Suprapubic skin (tissue), 4 donors: ENCODE measurements around the gene MED12L. TPM values are rescaled to one million over a fixed set of nuclear protein-coding genes. Genes with fewer than 3 reads are reported as not detected.

Experiments used
- DNase-seq, 2 donors: peaks; one replicate each; pipeline ENCODE4 v3.0.0-alpha.2; 2019; ENCODE audit warnings: low spot score in 2 of 2
- H3K27ac ChIP-seq: fragments of 200-600 bp; sonication (generic); one replicate; pipeline ENCODE4 v1.5.1; 2019
- H3K27me3 ChIP-seq: fragments of 200-600 bp; sonication (generic); one replicate; pipeline ENCODE4 v1.5.1; 2019
- H3K36me3 ChIP-seq: fragments of 200-600 bp; sonication (generic); one replicate; pipeline ENCODE4 v1.5.1; 2019
- H3K4me1 ChIP-seq: fragments of 200-600 bp; sonication (generic); one replicate; pipeline ENCODE4 v1.5.1; 2019
- H3K4me3 ChIP-seq: fragments of 200-600 bp; sonication (generic); one replicate; pipeline ENCODE4 v1.5.1; 2019; ENCODE audit warnings: mild to moderate bottlenecking
- H3K9me3 ChIP-seq: fragments of 200-600 bp; sonication (generic); one replicate; pipeline ENCODE4 v1.5.1; 2019
- EP300 ChIP-seq: sonication (generic); formaldehyde crosslinking; IDR thresholded peaks from one replicate; pipeline ENCODE4 v1.6.1; 2017; ENCODE audit warnings: antibody characterized with exemption
- POLR2A ChIP-seq, 2 donors: fragments of 450-650 bp; IDR thresholded peaks; one replicate each; pipeline ENCODE4 v1.6.1; 2017; ENCODE audit warnings: antibody characterized with exemption in 2 of 2, mild to moderate bottlenecking in 2 of 2, moderate library complexity in 2 of 2
- POLR2AphosphoS5 ChIP-seq, 3 donors: sonication (generic); formaldehyde crosslinking; IDR thresholded peaks; one replicate each; pipeline ENCODE4 v1.6.1; 2017; ENCODE audit warnings: antibody characterized with exemption in 3 of 3
- WGBS: methylation state at CpG from one replicate; pipeline ENCODE4 v1.1.5; 2018; 5-methylcytosine and 5-hydroxymethylcytosine counted together
- total RNA-seq, 4 donors: library from RNA; depleted of rRNA; stranded (reverse); fragments of >200 nt; gene quantifications; one replicate each; pipeline ENCODE4 v1.1.0, GENCODE V29; 2016
- TF ChIP-seq, protein P1 (sequence below), 2 donors: fragments of 200-600 bp in 1 of 2; fragments of 450-650 bp in 1 of 2; sonication (generic) in 1 of 2; IDR thresholded peaks; one replicate each; pipeline ENCODE4 v1.5.1; 2016 to 2019; ENCODE audit warnings: antibody characterized with exemption in 2 of 2, mild to moderate bottlenecking in 1 of 2, moderate library complexity in 1 of 2

MED12L gene
- total RNA-seq, 4 donors from 2014 or later: 0.08 to 0.80 (median 0.22) TPM

DNA sequence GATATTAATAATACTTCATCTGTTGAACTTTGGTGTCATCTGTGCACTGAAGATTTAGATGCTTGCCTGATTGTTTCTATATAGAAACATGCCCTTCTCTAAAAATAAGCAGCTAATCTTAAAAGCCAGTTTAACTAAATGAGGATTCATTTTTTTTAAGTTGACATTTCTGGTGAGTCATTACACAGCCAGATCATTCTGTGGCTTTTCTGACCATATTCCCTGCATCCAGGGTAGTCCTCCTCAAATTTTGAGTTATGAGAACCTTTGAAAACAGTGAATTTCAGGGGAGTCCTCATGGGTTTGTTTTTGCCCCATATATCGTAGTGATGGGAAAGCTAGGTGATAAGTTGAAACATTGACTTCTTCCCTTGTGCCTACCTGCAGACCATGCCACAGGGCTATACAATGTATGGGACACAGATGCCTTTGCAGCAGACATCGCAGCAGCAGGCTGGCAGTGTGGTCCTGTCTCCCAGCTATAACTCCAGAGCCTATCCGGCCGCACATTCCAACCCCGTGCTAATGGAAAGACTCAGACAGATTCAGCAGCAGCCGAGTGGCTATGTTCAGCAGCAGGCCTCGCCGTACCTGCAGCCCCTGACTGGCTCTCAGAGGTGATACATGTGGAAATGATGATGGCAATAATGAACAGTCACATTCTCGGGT, 325.6 kb downstream of the MED12L start:
- 87% methylated on average over 6 of the region's 9 CpGs for WGBS
- H3K9me3 ChIP-seq: no peaks in the 10 kb centered on the region
- DNase-seq: no peak
- no peak overlapping the region for H3K4me3 ChIP-seq
- H3K27me3 ChIP-seq: no peaks in the 10 kb centered on the region
- no peak for TF ChIP-seq POLR2AphosphoS5 (IDR thresholded peaks at IDR 0.05)
- TF ChIP-seq POLR2A (IDR thresholded peaks at IDR 0.05): no peak
- TF ChIP-seq, protein P1, sequence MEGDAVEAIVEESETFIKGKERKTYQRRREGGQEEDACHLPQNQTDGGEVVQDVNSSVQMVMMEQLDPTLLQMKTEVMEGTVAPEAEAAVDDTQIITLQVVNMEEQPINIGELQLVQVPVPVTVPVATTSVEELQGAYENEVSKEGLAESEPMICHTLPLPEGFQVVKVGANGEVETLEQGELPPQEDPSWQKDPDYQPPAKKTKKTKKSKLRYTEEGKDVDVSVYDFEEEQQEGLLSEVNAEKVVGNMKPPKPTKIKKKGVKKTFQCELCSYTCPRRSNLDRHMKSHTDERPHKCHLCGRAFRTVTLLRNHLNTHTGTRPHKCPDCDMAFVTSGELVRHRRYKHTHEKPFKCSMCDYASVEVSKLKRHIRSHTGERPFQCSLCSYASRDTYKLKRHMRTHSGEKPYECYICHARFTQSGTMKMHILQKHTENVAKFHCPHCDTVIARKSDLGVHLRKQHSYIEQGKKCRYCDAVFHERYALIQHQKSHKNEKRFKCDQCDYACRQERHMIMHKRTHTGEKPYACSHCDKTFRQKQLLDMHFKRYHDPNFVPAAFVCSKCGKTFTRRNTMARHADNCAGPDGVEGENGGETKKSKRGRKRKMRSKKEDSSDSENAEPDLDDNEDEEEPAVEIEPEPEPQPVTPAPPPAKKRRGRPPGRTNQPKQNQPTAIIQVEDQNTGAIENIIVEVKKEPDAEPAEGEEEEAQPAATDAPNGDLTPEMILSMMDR (IDR thresholded peaks at IDR 0.05): no peak
- TF ChIP-seq EP300: no peak
- H3K36me3 ChIP-seq: no peaks in the 10 kb centered on the region
- no peaks in the 10 kb centered on the region for H3K4me1 ChIP-seq
- H3K27ac ChIP-seq: no peak overlapping the region

DNA sequence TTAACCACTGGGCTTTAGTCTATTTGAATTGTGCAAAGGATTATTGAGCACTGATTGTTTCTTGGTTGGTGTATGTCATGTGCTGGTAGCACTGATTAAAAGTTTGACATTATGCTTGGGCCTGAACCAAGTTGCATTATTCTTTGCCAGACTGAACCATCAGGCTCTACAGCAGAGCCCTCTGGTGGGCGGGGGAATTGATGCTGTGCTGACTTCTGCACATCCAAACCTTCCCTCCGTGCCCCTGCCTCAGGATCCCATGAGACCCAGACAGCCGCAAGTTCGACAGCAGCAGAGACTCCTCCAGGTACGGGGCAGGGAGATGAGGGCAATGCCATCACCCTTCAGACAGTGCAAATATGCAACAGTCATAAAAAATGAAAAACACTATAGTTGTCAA, 327.5 kb downstream of the MED12L start:
- TF ChIP-seq, protein P1 (IDR thresholded peaks at IDR 0.05): no peak
- TF ChIP-seq POLR2A (IDR thresholded peaks at IDR 0.05) (no peak), EP300 (no peak), POLR2AphosphoS5 (IDR thresholded peaks at IDR 0.05) (no peak)
- no peaks in the 10 kb centered on the region for H3K27me3 ChIP-seq
- H3K4me1 ChIP-seq: no peaks in the 10 kb centered on the region
- no peak overlapping the region for H3K4me3 ChIP-seq
- no peaks in the 10 kb centered on the region for H3K36me3 ChIP-seq
- H3K27ac ChIP-seq: no peak overlapping the region
- 89% methylated on average over 5 of the region's 5 CpGs for WGBS
- no peaks in the 10 kb centered on the region for H3K9me3 ChIP-seq
- no peak for DNase-seq

DNA sequence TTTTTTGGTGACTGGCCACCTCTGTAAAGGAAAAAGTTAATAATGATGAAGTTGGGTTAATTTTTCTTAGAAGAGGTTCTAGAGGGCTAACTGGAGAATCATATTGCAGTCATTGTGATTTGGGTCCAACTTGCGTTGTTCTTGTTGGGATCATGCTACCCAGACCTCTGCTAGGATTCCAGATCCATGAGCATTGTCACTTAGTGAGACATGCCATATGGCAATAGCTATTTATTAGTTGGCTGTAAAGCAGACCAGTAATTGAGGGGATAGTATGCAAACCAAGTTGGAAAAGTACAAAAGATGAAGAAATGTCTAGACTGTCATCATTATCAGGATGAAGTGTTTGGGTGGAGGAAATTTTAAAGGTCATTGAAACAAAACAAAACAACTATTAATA, 329.8 kb downstream of the MED12L start:
- DNase-seq: no peak

DNA sequence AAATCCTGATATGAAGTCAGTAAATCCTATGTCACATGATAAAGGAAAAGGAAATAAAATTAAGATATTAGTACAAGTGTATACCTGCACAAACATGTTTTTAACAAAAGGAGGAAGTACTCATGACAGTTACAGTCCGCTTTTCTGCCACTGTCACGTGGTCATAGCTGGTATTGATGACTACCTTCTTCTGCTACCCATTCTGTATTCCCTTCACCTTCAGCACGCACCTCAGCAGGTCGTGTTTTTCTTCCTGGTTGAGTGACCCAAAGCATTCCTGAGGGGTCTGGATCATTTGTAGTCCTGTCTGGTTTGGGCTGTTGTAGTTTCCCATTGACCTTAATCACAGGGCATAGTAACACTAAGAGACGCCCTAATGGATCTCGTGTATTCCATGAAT, 334.3 kb downstream of the MED12L start:
- no peak for DNase-seq
- 75% methylated on average over 6 of the region's 6 CpGs for WGBS
- Histone ChIP-seq H3K36me3 (no peaks in the 10 kb centered on the region), H3K4me3 (no peak overlapping the region), H3K27ac (no peak overlapping the region), H3K9me3 (no peaks in the 10 kb centered on the region), H3K27me3 (no peaks in the 10 kb centered on the region), H3K4me1 (no peaks in the 10 kb centered on the region)
- TF ChIP-seq, protein P1 (IDR thresholded peaks at IDR 0.05): no peak

More for the DNA sequence above, 329.8 kb downstream of the MED12L start:
- 39% methylated on average over 1 of the region's 1 CpG for WGBS
- H3K4me1 ChIP-seq: no peaks in the 10 kb centered on the region
- no peaks in the 10 kb centered on the region for H3K27me3 ChIP-seq
- TF ChIP-seq, protein P1 (IDR thresholded peaks at IDR 0.05): no peak
- no peak for TF ChIP-seq POLR2A (IDR thresholded peaks at IDR 0.05)
- no peak for TF ChIP-seq EP300
- no peak for TF ChIP-seq POLR2AphosphoS5 (IDR thresholded peaks at IDR 0.05)
- H3K4me3 ChIP-seq: no peak overlapping the region
- H3K36me3 ChIP-seq: no peaks in the 10 kb centered on the region
- H3K27ac ChIP-seq: no peak overlapping the region
- no peaks in the 10 kb centered on the region for H3K9me3 ChIP-seq

DNA sequence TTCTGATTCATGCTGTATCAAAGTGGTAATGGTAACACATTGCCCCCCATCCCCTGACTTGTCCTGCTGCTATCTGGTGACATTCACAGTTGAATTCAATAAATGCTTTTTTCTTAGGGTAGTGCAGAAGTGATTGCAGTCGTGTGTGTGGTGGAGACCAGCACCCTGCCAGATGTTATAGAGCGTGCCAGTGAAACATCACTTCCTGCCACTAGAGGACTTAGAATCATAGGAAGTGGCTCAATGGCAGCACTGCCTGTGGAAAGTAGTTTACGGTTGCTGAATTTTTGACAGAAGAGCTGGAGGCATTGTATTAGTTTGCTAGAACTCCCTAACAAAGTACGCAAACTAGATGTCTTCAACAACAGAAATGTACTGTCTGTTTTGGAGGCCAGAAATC, 336.5 kb downstream of the MED12L start:
- Histone ChIP-seq H3K4me3 (no peak overlapping the region), H3K27me3 (no peaks in the 10 kb centered on the region), H3K36me3 (no peaks in the 10 kb centered on the region), H3K27ac (no peak overlapping the region), H3K9me3 (no peaks in the 10 kb centered on the region), H3K4me1 (no peaks in the 10 kb centered on the region)
- no peak for DNase-seq
- TF ChIP-seq EP300 (no peak), POLR2A (IDR thresholded peaks at IDR 0.05) (no peak), POLR2AphosphoS5 (IDR thresholded peaks at IDR 0.05) (no peak)
- TF ChIP-seq, protein P1 (IDR thresholded peaks at IDR 0.05): no peak
- WGBS: 87% methylated on average over 4 of the region's 4 CpGs
